ENCODE data around the gene SUSD4. TPM values are rescaled to one million over a fixed set of nuclear protein-coding genes. Genes with fewer than 3 reads are reported as not detected.

SUSD4 gene
- total and polyA plus RNA-seq, 2 of the 4 experiments (the other 2 are of a cell fraction) = 1.8 to 2.7 TPM

- Histone ChIP-seq H4K91ac (ENCODE audit: insufficient read depth, low read depth, low read length) (no peak overlapping the region), H3K9me3 (ENCODE audit: control insufficient read depth, insufficient read depth, low read length) (no peaks in the 10 kb centered on the region), H2AK9ac (replicated peaks; ENCODE audit: low read depth, low read length, poor library complexity) (no peak overlapping the region), H3K56ac (ENCODE audit: extremely low read depth, insufficient read depth, low read length) (no peak overlapping the region), H4K8ac (ENCODE audit: low read depth in 2 of 2, low read length in 2 of 2) (no peak overlapping the region), H3K14ac (replicated peaks; ENCODE audit: low read depth, low read length) (no peak overlapping the region), H3K9ac (ENCODE audit: low read depth, low read length) (no peak overlapping the region), H2AFZ (replicated peaks; ENCODE audit: low read length, poor library complexity) (no peak overlapping the region), H3K36me3 (ENCODE audit: control insufficient read depth, insufficient read depth, low read length) (no peaks in the 10 kb centered on the region), H3K4ac (ENCODE audit: low read depth, low read length) (no peak overlapping the region), H2BK20ac (ENCODE audit: low read depth, low read length) (no peak overlapping the region), H3K4me2 (ENCODE audit: low read depth, low read length) (no peak overlapping the region), H3K18ac (ENCODE audit: low read depth, low read length) (no peak overlapping the region), H4K20me1 (ENCODE audit: insufficient read depth, low read length) (no peaks in the 10 kb centered on the region), H3K27ac (ENCODE audit: insufficient read depth, low read length) (no peak overlapping the region), H2BK5ac (ENCODE audit: low read depth, low read length, poor library complexity, severe bottlenecking) (no peak overlapping the region), H3K27me3 (ENCODE audit: control insufficient read depth, insufficient read depth, low read length) (peaks cover 37% of the 10 kb centered on the region), H3K9me1 (ENCODE audit: insufficient read depth, low read length) (no peaks in the 10 kb centered on the region), H3K23ac (ENCODE audit: low read depth, low read length) (no peak overlapping the region), H2AK5ac (ENCODE audit: low read depth, low read length) (no peak overlapping the region), H4K5ac (ENCODE audit: low read depth, low read length) (no peak overlapping the region), H2BK15ac (ENCODE audit: low read depth, low read length) (no peak overlapping the region), H3K4me3 (ENCODE audit: insufficient read depth, low read depth, low read length) (no peak overlapping the region), H3K4me1 (ENCODE audit: control insufficient read depth, insufficient read depth, low read length) (no peaks in the 10 kb centered on the region), H3K79me1 (ENCODE audit: low read depth in 1 of 2, low read length in 2 of 2) (no peaks in the 10 kb centered on the region), H2BK120ac (ENCODE audit: low read depth, low read length) (no peak overlapping the region)
- no peak for ATAC-seq (ENCODE audit: low read depth)
- intact Hi-C loops (cut with micrococcal nuclease) = no loop called here
- BruUV-seq (replicated peaks) = no TSS peak
- ChIA-PET CTCF (no interaction called here), POLR2A (ENCODE audit: unreplicated experiment) (no interaction called here)
- TF ChIP-seq CTCF (conservative IDR thresholded peaks at IDR 0.05; ENCODE audit: low read depth, low read length) (no peak), MAZ (IDR thresholded peaks at IDR 0.05; ENCODE audit: borderline replicate concordance, low read depth, low read length) (no peak), CHD1 (IDR thresholded peaks at IDR 0.05; ENCODE audit: low read depth, low read length) (no peak), ELK1 (IDR thresholded peaks at IDR 0.05; ENCODE audit: borderline replicate concordance, low read depth, low read length) (no peak), RAD21 (IDR thresholded peaks at IDR 0.05; ENCODE audit: low read length) (no peak), SMC3 (IDR thresholded peaks at IDR 0.05; ENCODE audit: low read depth, low read length) (no peak)
- in situ Hi-C loops (cut with MboI; ENCODE audit: low sequenced_read_pairs) = no loop called here
- WGBS, 2 experiments (ENCODE audit: extremely low coverage in 2 of 2, insufficient read length in 1 of 2) = no CpG with 5 or more reads among the region's 4 CpGs
- dilution Hi-C loops (cut with HindIII; ENCODE audit: low sequenced_read_pairs, unreplicated experiment) = no loop called here
- no peak for DNase-seq
These were observed 16.4 kb downstream of the SUSD4 start for GRCh38 chr1:223347583-223347982.
